Neural progenitor cell (in vitro differentiated cells): ENCODE results near the gene SKAP2.

Source experiments
- EZH2phosphoT487 ChIP-seq: fragments of 200-600 bp; sonication (generic); IDR thresholded peaks from 2 replicates; pipeline ENCODE4 v1.6.1; 2017; ENCODE audit warnings: antibody characterized with exemption
- TF ChIP-seq, protein P1 (sequence below): fragments of 200-600 bp; sonication (generic); IDR thresholded peaks from 2 replicates; pipeline ENCODE4 v1.5.1; 2017; ENCODE audit warnings: antibody characterized with exemption, mild to moderate bottlenecking

DNA sequence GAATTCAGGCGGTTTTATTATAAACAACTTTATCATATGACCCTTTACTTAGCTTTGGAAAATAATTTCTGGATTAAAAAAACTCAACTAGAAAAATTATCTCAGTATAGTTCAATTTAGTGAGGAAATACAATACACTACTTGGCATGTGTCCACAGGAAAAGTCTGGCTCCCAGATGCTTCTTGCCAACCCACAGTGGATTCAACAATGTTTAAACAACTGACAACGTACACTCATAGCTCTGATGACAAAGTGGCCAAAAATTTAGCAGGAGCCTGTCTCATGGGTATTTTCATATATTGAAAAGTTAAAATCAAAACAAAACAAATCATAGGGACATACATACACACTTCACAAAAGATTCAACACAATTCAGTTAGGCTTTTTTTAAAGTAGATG lies 158.8 kb downstream of the SKAP2 start:
- no peak for TF ChIP-seq EZH2phosphoT487
- TF ChIP-seq, protein P1, sequence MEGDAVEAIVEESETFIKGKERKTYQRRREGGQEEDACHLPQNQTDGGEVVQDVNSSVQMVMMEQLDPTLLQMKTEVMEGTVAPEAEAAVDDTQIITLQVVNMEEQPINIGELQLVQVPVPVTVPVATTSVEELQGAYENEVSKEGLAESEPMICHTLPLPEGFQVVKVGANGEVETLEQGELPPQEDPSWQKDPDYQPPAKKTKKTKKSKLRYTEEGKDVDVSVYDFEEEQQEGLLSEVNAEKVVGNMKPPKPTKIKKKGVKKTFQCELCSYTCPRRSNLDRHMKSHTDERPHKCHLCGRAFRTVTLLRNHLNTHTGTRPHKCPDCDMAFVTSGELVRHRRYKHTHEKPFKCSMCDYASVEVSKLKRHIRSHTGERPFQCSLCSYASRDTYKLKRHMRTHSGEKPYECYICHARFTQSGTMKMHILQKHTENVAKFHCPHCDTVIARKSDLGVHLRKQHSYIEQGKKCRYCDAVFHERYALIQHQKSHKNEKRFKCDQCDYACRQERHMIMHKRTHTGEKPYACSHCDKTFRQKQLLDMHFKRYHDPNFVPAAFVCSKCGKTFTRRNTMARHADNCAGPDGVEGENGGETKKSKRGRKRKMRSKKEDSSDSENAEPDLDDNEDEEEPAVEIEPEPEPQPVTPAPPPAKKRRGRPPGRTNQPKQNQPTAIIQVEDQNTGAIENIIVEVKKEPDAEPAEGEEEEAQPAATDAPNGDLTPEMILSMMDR, result no peak
